Measurements from ENCODE around the gene CFAP161.

CFAP161 gene, protein sequence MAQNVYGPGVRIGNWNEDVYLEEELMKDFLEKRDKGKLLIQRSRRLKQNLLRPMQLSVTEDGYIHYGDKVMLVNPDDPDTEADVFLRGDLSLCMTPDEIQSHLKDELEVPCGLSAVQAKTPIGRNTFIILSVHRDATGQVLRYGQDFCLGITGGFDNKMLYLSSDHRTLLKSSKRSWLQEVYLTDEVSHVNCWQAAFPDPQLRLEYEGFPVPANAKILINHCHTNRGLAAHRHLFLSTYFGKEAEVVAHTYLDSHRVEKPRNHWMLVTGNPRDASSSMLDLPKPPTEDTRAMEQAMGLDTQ

DNA sequence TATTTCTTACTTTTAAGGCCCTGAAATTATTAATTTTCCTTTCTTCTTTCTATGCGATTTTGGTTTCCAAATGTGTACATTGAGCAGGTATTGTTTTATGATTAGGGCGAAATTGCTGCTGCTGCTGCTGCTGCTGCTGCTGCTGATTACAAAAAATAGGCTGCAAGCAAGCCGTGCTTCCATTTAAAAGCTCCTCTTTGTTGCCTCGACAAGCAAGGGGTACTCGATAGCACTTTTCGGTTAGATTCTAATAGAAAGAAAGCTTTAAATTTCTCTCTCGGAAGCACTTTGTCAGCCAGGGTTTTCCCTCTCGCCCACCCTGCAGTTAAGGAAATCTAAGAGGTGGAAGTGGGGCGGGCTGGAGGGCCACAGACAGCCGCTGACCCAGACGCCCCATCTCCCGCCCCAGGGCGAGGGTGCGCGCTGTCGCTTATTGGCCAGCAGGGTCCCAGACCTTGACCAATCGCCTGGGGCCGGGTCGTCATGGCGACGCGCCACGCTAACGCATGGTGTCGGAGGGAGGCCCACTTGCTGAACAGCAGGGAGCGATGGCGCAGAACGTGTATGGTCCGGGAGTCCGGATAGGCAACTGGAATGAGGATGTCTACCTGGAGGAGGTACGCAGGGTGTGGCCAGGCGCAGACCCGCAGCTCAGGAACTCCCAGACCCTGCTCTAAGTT, at the start of gene CFAP161:
Gene CFAP161, plus strand, starts transcription at position 489 of the 680 bp plus-strand sequence. Its CDS starts 60 bp downstream, at position 549.
- no peak for DNase-seq (ENCODE audit: low read depth)

DNA sequence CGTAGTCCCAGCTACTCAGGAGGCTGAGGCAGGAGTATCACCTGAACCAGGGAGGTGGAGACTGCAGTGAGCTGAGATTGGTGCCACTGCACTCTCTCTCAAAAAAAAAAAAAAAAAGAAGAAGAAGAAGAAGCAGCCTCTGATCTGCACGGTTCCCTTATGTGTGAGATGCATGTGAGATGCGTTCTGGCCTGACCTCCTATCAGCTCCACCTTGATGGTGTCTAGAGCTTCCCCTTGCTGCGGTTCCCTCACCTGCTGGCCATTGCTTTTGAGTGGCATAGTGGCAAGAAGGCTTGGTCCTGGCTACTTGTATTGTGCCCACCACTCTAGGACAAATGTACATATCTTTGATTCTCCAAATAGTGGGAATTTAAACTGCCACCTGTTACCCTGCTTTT, 49.4 kb upstream of the CFAP161 start:
- DNase-seq (ENCODE audit: low read depth) = no peak

DNA sequence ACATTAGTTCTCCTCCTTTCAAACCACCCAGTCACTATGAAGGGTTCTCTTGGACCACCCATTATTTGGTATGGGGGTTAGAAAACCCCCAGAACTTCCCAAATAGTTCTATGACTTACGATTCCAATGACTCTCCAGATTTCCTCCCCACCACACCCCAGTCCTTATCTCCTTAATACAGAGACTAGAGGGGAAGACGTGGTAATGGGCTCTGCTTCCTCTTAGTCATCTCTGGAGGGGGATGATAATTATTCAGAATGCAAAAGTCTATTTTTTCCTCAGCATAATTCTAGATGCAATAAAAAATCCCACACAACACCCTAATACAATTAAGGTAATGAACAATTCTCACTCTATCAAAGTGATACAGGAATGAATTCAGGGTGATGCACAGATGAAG, 48.9 kb upstream of the CFAP161 start:
- DNase-seq (ENCODE audit: low read depth) = no peak

DNA sequence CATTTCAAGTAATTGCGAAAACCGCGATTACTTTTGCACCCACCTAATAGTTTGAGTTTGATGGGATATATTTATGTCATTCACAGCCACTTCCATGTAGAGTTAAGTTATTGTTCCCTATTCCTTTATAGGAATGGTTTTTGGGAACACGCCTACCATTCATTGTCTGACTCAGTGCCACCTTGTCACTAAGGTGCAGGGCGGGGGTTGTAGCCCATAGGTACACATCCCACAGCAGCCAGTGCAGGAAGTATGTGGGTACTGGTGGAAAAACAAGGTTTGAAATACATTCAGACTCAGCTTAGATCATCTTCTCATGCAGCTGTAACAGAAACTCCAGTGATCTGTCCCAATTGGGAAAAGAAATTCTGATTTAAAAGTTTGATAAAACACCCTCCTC, 48.2 kb upstream of the CFAP161 start:
- DNase-seq (ENCODE audit: low read depth) = no peak

DNA sequence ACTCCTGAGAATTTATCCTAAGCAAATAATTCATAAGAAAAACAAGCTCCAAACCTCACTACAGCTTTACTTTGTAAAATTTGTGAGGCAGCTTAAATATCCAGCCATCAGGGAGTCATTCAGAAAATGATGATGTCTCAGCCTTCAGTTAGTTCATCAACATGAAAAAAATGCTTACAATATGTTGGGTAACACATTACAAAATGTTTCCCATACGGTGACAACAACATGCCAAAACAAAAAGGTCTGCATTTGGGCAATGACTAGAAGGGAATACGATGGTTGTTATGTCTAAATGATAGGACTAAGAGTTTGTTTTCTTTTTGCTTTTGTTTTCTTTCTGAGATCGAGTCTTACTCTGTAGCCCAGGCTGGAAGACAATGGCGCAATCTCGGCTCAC, 47.0 kb upstream of the CFAP161 start:
- no peak for DNase-seq (ENCODE audit: low read depth)

DNA sequence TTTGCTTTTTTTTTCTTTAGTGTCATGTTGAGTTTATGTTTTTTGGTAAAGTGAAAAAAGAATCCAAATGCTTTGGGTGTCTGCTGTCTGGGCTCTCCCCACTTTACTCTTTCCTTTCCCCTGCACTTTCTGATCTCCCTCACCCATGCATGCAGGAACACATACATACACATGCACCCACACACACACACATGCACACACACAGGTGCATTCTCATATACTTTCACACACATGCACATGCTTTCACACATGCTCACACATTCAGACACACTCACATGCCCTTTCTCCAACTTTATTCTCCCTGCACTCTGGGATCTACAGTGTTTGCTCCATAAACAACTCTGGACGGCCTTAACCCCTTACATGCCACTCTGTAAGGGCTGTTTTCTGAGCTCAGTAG, 46.4 kb upstream of the CFAP161 start:
- DNase-seq (ENCODE audit: low read depth) = no peak

DNA sequence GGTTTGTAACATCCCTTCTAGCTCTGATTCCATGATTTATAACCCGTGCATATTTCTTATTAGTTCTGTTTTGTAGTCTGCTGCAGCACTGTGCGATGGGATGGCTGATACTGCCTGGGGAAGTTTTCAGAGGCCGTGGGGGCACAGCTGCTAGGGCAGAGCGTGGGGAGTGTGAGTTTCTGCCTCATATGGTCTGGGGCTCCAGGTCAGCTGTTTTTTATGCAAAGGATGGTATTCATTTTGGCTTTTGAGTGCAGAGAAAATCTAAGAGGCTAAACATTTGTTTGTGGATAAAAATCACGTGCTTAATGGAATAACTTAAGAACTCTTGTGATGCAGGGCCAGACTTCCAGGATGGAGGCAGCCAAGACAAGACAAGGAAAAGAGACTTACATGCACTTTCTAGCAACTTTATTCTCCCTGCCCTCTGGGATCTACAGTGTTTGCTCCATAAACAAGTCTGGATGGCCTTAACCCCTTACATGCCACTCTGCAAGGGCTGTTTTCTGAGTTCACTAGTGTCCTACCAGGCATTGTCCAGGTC, 45.5 kb upstream of the CFAP161 start:
- no peak for DNase-seq (ENCODE audit: low read depth)

DNA sequence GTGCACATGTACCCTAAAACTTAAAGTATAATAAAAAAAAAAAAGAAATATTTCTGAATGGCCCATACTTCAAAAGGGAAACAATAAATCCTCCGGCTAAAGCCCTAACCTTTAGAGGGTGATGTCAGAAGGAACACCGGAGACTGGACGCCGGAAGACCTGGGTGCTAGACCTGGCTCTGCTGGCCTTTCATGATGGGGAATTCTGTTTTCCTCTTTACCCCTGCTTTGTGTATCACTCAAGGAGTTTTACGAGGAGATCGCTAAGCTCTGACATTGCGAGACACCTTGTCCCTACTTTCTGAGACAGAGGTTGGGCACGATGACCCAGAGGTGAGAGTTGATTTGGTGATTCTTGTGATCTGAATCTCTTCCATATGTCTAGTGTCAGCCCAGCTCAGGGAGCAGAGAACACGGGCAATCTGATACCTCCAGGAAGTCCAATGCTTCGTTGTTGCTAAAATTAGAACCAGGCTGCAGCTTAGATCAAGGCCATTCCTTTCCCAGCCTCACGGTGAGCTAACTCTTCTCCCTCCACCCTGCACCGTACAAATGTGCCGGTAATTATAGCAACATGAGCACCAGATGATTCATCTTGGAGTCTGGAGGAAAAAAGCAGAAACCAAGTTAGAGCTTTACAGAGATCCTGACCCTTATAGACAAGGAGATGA, 42.0 kb upstream of the CFAP161 start:
- no peak for DNase-seq (ENCODE audit: low read depth)

DNA sequence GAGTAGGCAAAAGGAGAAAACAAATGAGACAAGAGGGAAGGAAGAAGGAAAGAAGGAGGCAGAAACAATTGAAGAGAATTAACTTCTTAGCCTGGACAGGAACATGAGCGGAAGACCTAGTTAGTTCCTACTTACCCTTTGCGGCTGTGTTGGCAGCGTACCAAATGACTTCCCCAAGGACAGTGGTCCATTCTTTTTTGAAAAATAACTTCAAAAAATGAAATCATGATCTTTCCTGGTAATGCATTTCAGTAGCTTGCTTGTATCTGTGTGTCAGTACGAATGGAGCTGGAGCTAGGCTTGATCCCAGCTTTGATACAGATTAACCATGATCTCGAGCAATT, 41.5 kb upstream of the CFAP161 start:
- no peak for DNase-seq (ENCODE audit: low read depth)

DNA sequence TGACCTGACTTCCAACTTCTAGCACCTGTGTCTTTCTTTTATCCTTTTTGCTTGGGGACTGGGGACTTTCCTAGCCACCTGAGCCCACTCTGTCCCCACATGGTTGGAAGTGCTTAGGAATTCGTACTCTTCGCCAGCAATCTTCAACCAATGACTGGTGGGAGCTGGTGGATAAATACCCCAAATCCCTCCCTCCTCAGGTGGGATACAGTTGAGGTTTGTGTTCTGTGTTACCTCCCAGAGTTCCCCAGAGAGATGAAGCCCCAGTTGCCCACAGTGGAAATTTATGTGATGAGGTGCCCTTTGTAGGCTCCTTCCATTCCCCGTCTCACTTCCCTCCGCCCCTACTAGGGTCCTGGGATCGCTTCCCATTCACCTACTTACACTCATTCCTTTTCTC, 40.1 kb upstream of the CFAP161 start:
- DNase-seq (ENCODE audit: low read depth) = no peak

DNA sequence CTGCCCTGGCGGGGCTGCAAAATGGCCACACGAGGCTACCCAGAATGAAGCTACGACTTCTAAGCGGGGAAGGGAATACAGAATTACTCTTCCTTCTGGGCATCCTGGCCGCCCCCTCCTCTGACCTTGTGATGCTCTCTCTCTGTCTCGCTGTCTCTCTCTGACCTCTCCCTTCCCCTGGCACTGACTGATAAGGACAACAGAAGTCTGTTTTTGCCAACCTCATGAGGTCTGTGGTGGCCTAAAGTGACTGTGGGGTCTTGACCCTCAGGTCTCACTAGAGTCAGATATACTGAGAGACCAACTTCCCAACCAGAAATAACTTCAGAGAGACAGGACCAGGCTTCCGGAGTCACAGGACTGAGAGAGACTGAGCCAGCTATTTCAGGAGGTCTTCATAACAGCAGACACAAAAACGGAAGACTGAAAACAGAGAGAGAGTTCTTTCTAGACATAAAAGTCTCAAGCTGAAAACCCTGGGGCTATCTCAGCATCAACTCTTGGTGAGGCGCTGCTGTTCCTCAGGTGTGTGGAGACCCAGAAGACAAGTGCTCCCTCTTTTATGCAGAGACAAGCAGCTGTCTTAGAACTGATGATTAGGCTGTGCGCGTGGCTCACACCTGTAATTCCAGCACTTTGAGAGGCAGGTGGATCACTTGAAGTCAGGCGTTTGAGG, 38.2 kb upstream of the CFAP161 start:
- DNase-seq (ENCODE audit: low read depth) = no peak

DNA sequence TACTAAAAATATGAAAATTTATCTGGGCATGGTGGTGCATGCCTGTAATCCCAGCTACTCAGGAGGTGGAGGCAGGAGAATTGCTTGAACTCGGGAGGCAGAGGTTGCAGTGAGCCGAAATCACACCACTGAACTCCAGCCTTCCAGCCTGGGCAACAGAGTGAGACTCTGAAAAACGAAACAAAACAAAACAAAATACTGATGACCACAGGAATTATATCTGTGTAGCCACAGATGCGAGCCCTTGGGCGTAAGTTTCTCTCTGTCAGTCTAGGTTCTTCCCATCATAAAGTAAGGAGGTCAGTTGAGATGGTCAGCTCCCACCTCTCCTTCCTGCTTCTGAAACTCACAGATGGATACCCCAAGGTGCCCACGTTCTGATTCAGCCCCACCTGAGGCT, 37.7 kb upstream of the CFAP161 start:
- DNase-seq (ENCODE audit: low read depth) = no peak

DNA sequence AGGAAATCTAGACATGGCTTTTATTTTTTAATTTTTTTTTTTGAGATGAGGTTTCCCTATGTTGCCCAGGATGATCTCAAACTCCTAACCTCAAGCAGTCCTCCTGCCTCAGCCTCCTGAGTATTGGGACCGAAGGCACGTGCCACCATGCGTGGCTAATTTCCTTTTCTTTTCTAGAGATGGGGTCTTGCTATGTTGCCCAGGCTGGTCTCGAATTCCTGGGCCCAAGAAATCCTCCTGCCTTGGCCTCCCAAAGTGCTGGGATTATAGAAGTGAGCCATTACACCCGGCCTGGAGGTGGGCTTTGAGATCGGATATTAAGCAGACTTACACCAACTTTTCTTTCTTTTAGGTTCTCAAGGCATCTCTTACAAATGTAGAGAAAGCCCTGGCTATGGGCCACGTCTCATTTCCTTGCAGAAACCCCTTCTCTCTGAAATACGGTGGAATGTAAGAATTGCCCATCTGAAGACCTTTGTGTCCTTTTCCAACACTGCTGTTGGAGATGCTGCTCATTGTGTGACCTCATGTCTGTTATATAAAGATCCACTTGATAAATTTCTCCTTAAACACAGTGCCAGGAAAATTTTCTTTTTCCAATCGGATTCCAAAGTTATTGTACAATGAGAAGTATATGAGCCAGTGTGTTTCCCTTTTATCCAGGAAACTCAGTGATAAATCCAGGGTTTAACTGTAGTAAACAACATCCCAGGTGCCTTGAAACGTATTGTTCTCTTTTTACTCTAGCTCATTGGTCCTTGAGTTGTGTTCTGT, 36.8 kb upstream of the CFAP161 start:
- no peak for DNase-seq (ENCODE audit: low read depth)

DNA sequence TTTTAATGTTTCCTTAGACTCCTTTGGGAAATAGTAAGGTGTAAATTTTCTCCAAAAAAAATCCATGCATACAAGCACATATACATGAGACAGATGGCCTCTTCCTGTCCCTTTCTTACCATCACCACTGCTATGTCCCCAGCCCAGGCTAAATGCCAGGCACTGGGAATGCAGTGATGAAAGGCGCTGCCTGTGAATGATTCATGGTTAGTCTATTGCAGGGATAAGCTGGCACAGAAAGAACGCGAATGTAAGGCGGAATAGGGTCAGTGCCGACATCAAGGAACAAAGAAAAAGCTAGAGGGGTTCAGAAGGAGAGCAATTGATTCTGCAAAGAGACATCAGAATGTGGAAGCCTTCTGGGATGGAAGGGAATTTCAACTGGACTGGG, 36.2 kb upstream of the CFAP161 start:
- DNase-seq (ENCODE audit: low read depth) = no peak

DNA sequence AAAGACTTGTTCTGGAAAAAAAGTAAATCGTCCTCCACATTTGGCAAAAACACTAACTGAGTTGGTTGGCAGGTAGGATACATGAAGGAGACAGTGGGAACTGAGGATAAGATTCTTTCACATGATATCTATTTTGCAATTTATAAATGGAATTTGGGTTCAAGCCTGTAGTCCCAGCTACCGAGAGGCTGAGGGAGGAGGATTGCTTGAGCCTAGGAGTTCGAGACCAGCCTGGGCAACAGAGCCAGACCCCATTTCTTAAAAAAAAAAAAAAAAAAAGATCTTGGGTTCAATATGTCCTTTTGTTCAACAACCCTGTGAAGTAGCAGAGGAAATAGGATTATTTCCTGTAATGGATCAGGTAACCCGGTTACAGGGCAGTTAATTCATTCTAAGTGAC, 35.7 kb upstream of the CFAP161 start:
- DNase-seq (ENCODE audit: low read depth) = no peak

DNA sequence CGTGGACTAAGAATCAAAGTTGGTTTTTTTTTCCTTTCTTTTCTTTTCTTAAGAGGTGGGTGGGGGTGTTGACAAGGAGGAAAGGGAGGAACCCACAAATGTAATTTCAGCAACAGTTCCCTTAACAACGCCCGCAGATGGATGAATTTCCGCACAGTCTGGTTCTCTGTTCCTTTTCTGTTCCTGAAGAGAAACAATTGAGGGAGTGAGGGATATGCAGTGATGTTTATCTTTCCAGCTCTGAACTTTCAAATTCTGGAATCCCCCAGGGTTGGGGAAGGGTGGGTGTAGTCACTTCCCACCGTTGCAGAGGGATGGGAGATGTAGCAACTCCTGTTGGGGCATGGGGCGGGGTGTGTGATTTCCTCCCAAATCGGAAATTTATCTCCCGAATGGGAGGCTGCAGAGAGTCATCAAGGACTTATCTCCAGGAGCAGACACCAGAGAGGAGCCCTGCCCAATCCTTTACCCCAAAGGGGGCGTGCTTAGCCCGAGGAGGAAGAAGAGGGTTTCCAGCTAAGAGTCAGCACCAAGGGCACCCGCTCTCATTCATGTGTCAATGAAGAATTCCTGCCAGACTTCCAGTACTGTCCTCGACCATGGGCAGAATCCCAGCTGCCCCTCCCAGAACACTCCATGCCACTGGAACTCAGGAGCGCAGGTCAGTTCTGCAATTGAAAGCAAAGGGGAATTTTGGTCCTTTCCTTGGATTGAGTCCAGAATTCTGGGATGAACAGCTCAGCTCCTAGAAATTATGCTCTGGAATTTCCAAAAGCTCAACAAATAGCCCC, 35.0 kb upstream of the CFAP161 start:
- no peak for DNase-seq (ENCODE audit: low read depth)

DNA sequence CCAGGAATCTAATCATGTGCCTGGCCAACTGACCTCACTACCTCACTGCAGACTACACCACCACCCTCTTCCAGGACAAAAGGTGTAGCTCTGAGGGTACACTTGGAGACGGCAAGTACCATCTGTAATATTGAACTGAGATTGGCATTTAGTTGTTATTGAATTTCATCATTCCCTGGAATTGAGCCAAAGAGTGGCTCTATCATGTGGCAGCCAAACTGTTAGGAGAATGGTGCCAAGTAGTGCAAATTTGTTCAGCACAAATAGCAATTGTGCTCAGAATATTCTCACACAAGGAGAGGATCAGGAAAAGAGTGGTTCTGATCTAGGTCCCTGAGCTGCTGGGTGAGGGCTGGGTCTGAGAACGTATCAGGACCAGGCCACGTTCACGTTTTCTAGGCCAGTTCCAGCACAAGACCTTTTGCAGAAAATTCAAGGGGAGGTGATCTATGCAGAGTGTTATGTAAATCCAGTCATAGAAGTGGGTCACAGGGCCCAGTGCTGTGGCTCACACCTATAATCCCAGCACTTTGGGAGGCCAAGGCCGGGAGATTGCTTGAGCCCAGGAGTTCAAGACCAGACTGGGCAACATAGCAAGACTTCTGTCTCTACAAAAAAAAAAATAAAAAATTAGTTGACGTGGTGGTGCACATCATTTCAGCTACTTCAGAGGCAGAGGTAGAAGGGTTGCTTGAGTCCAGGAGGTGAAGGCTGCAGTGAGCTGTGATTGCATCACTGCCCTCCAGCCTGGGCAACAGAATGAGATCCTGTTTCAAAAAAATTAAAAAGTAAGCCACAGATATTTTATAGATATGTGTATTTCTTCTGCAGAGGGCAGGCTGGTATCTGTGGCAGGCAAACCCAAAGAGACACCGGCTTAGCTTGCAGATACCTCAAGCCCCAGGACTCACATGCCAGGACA, 31.9 kb upstream of the CFAP161 start:
- DNase-seq (ENCODE audit: low read depth) = no peak

DNA sequence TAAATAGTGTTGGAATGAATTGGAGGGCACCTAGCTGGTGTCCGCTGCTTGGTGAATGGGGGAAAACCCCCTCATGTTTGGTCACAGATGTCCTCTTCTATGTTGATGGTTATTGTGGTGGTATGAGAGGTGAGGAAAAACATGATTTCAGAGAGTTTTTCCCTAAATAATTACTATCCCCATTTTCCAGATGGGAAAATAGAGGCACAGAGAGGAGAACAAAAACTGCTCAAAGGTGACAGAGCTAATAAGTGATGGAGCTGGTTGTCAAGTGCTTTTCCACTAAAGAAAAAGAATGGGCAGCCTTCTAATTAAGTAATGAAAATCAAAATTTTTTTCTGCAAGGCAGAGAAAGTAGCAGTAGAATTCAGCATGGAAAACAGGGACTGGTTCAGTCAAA, 30.2 kb upstream of the CFAP161 start:
- no peak for DNase-seq (ENCODE audit: low read depth)

DNA sequence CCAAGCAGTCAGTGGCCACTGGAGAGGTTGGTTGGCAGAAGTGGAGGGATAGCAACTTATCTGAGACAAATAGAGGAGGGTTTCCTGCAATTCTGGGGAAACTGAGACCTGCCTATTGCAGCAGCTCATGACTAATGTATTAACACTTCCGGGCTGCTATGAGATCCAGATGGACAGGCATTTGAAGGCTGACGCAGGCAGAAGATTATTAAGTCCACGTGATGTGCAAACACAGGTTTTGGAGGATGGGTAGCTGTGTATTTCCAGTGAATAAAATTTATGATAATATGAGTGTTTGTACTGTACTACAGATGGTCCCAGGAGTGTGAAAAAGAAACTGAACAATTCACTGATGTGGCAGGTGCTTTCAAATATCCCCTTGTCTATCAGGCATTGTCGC, 28.5 kb upstream of the CFAP161 start:
- no peak for DNase-seq (ENCODE audit: low read depth)

DNA sequence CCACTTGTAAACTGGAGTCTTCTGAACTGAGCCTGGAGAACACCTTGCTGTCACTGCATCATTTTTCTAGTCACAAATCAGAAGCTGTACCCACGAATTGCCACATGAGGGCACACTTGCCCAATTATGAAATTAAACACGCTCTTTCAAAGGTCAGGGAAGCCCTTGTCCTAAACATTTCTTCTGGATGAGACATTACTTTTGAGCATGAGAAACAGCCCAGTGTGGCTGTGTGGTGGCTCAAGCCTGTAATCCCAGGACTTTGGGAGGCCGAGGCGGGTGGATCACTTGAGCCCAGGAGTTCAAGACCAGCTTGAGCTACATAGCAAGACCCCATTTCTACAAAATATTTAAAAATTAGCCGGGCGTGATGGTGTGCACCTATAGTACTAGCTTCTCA, 27.5 kb upstream of the CFAP161 start:
- no peak for DNase-seq (ENCODE audit: low read depth)
